BLaER1 (cell line): ENCODE results near the gene DLG2.

Experiments
- H3K27ac ChIP-seq: shearing (Covaris generic); formaldehyde crosslinking; 2 replicates; pipeline ENCODE4 v1.8.1; 2022
- H3K27me3 ChIP-seq: shearing (Covaris generic); formaldehyde crosslinking; 2 replicates; pipeline ENCODE4 v1.8.1; 2022
- H3K36me3 ChIP-seq: shearing (Covaris generic); formaldehyde crosslinking; 2 replicates; pipeline ENCODE4 v1.8.1; 2022
- H3K4me1 ChIP-seq: shearing (Covaris generic); formaldehyde crosslinking; 2 replicates; pipeline ENCODE4 v1.8.1; 2022
- H3K4me2 ChIP-seq: shearing (Covaris generic); formaldehyde crosslinking; 2 replicates; pipeline ENCODE4 v1.8.1; 2022
- H3K4me3 ChIP-seq: shearing (Covaris generic); formaldehyde crosslinking; 2 replicates; pipeline ENCODE4 v1.8.1; 2022
- H3K9ac ChIP-seq: shearing (Covaris generic); formaldehyde crosslinking; 2 replicates; pipeline ENCODE4 v1.8.1; 2022
- H3K9me3 ChIP-seq: shearing (Covaris generic); formaldehyde crosslinking; 2 replicates; pipeline ENCODE4 v1.8.1; 2022
- H4K20me1 ChIP-seq: shearing (Covaris generic); formaldehyde crosslinking; 2 replicates; pipeline ENCODE4 v1.8.1; 2022
- Cebpa-rat ChIP-seq: shearing (Covaris generic); IDR thresholded peaks from 2 replicates; pipeline ENCODE4 v1.8.1; 2022

Gene DLG2

GRCh38 chr11:84236436-84236835 is 1390.7 kb downstream of the DLG2 start:
- Histone ChIP-seq H3K9ac (no peak overlapping the region), H3K4me2 (no peak overlapping the region), H4K20me1 (no peaks in the 10 kb centered on the region), H3K27ac (no peak overlapping the region), H3K27me3 (no peaks in the 10 kb centered on the region), H3K36me3 (no peaks in the 10 kb centered on the region), H3K9me3 (no peaks in the 10 kb centered on the region), H3K4me3 (no peak overlapping the region), H3K4me1 (no peaks in the 10 kb centered on the region)
- TF ChIP-seq Cebpa-rat: no peak

DNA sequence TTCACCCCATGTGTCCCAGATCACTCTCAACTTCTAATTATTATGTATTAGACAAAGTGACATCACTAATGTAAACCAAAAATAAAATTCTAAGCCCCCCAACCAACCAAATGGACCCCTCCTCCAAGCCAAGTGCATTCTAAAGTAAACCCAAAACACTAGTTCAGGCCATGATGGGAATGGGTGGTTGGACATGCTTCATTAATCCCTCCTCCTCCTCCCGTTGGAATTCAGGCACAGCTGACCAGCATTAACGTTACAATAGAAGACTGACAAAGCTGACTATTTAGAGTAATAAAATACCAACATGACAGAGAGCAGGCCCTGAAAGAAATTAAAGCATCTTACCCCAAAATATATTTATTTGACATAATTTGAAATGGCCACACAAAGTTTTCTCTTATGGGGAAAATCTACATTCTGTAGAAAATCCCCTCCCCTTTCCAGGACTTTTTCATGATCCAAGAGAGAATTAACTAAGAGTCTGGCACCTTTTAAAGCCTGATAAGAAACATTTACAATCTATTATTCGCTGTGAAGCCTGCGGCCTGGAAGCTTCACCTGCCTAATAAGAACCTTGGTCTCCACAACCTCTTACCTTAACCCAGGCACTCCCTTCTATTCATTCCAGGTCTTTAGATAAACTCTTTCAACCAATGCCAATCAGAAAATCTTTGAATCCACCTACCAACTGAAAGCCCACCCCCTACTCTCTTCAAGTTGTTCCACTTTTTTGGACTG is 1392.5 kb downstream of the DLG2 start:
- Histone ChIP-seq H3K4me3 (no peak overlapping the region), H3K4me2 (no peak overlapping the region)

GRCh38 chr11:84234011-84234410 is 1393.1 kb downstream of the DLG2 start:
- Histone ChIP-seq H3K36me3 (no peaks in the 10 kb centered on the region), H3K4me3 (no peak overlapping the region), H3K9me3 (no peaks in the 10 kb centered on the region), H3K9ac (no peak overlapping the region), H3K27ac (no peak overlapping the region), H3K27me3 (no peaks in the 10 kb centered on the region), H3K4me1 (no peaks in the 10 kb centered on the region), H4K20me1 (no peaks in the 10 kb centered on the region), H3K4me2 (no peak overlapping the region)
- TF ChIP-seq Cebpa-rat: no peak

More for the DNA sequence above, 1392.5 kb downstream of the DLG2 start:
- Histone ChIP-seq H3K27ac (no peak overlapping the region), H4K20me1 (no peaks in the 10 kb centered on the region), H3K27me3 (no peaks in the 10 kb centered on the region), H3K9me3 (no peaks in the 10 kb centered on the region), H3K9ac (no peak overlapping the region), H3K36me3 (no peaks in the 10 kb centered on the region), H3K4me1 (no peaks in the 10 kb centered on the region)
- TF ChIP-seq Cebpa-rat: no peak

GRCh38 chr11:84232511-84232910 is 1394.6 kb downstream of the DLG2 start:
- no peak overlapping the region for H3K27ac ChIP-seq
- H4K20me1 ChIP-seq: no peaks in the 10 kb centered on the region
- TF ChIP-seq Cebpa-rat: no peak
- H3K9me3 ChIP-seq: no peaks in the 10 kb centered on the region
- no peak overlapping the region for H3K4me2 ChIP-seq
- H3K27me3 ChIP-seq: no peaks in the 10 kb centered on the region
- no peaks in the 10 kb centered on the region for H3K4me1 ChIP-seq
- no peak overlapping the region for H3K4me3 ChIP-seq
- no peaks in the 10 kb centered on the region for H3K36me3 ChIP-seq
- H3K9ac ChIP-seq: no peak overlapping the region

- Histone ChIP-seq H3K27me3 (no peaks in the 10 kb centered on the region), H3K4me1 (no peaks in the 10 kb centered on the region), H3K9ac (no peak overlapping the region), H3K4me2 (no peak overlapping the region), H3K27ac (no peak overlapping the region), H3K36me3 (no peaks in the 10 kb centered on the region), H3K4me3 (no peak overlapping the region), H3K9me3 (no peaks in the 10 kb centered on the region), H4K20me1 (no peaks in the 10 kb centered on the region)
- TF ChIP-seq Cebpa-rat: no peak
Observed at GRCh38 chr11:84230402-84230801, 1396.7 kb downstream of the DLG2 start.

DNA sequence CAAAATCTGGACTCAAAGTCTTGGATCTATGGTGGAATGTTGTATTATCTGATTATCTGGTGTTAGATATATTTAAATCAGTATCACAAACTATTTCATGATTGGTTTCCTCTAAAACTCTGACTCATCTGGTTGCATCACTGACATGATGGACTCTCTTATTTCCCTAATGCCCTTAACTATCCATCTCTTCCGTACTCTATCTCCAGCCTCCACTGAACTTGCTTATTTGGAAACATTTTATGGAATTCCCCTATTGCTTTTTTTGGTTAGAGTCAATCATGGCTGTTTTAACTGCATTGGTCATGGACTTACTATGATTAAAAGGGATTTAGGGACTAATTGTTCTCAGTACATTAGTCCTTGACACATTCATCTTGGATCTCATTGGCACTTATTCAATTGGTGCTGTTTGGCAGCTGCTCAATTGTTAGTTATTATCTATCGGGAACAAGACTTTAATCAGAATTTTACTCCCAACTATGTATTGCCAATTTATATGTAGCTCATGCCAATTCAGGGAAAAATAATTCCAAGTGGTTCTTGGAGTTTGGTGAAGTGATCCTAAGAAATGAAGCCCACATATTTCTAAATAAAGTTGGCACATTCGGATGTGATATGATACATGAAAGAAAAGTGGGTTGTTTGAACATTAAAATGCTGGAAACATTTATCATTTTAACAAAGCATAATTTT is 1399.0 kb downstream of the DLG2 start:
- Histone ChIP-seq H3K9me3 (no peaks in the 10 kb centered on the region), H3K36me3 (no peaks in the 10 kb centered on the region), H3K27me3 (no peaks in the 10 kb centered on the region), H3K27ac (no peak overlapping the region), H3K4me1 (no peaks in the 10 kb centered on the region), H3K4me2 (no peak overlapping the region), H3K4me3 (no peak overlapping the region), H3K9ac (no peak overlapping the region), H4K20me1 (no peaks in the 10 kb centered on the region)
- no peak for TF ChIP-seq Cebpa-rat

- Histone ChIP-seq H3K9me3 (no peaks in the 10 kb centered on the region), H3K4me3 (no peak overlapping the region)
- no peak for TF ChIP-seq Cebpa-rat
Observed at GRCh38 chr11:84224042-84224441, 1403.1 kb downstream of the DLG2 start.

DNA sequence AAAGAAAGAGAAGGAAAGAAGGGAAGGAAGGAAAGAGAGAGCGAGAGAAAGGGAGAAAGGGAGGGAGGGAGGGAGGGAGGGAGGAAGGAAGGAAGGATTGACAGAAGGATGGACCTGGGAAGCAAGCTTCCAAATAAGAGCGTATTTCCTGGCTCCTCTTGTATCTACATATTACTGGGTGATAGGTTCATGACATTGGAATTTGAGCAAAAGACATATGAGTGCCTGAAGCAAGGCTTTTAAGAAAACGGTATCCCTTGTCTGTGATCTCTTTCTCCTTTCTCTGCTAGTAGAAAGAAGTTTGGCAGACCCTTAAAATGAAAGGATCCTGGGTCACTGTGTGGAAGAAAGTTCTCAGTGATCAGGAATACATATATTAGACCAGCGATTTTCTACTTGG is 1408.8 kb downstream of the DLG2 start:
- TF ChIP-seq Cebpa-rat: no peak
- Histone ChIP-seq H3K27me3 (no peaks in the 10 kb centered on the region), H3K27ac (no peak overlapping the region), H3K4me3 (no peak overlapping the region), H3K9me3 (no peaks in the 10 kb centered on the region), H4K20me1 (no peaks in the 10 kb centered on the region), H3K4me1 (no peaks in the 10 kb centered on the region), H3K4me2 (no peak overlapping the region), H3K36me3 (no peaks in the 10 kb centered on the region), H3K9ac (no peak overlapping the region)

More at GRCh38 chr11:84224042-84224441, 1403.1 kb downstream of the DLG2 start:
- no peaks in the 10 kb centered on the region for H4K20me1 ChIP-seq
- no peaks in the 10 kb centered on the region for H3K36me3 ChIP-seq
- H3K9ac ChIP-seq: no peak overlapping the region
- H3K27ac ChIP-seq: no peak overlapping the region
- no peaks in the 10 kb centered on the region for H3K4me1 ChIP-seq
- H3K4me2 ChIP-seq: no peak overlapping the region
- H3K27me3 ChIP-seq: no peaks in the 10 kb centered on the region

GRCh38 chr11:84215672-84216071 is 1411.5 kb downstream of the DLG2 start:
- Histone ChIP-seq H3K27me3 (no peaks in the 10 kb centered on the region), H3K4me1 (no peaks in the 10 kb centered on the region), H3K4me2 (no peak overlapping the region), H3K9ac (no peak overlapping the region), H3K9me3 (no peaks in the 10 kb centered on the region), H3K4me3 (no peak overlapping the region), H4K20me1 (no peaks in the 10 kb centered on the region), H3K36me3 (no peaks in the 10 kb centered on the region), H3K27ac (no peak overlapping the region)
- TF ChIP-seq Cebpa-rat: no peak

DNA sequence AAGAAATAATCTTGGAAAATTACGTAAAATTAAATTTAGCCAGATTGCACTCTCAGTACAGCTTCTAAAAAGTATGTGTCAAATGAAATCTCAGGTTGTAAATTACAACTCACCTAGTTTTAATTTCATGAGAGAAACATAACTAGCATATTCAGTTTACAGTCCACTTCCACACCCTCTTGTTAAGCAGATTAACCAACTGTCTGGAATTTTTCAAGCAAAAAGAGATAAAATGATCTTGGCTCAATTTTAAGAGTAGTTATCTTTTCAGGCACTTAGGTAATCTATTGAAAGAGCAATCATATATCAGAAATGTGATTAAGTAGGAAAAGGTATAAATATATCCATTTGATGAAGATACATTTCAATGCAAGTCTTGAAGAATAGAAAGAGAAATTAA is 1412.6 kb downstream of the DLG2 start:
- H3K4me1 ChIP-seq: no peaks in the 10 kb centered on the region
- H3K9me3 ChIP-seq: no peaks in the 10 kb centered on the region

More for the DNA sequence above, 1412.6 kb downstream of the DLG2 start:
- no peak overlapping the region for H3K4me3 ChIP-seq
- no peak for TF ChIP-seq Cebpa-rat
- H3K36me3 ChIP-seq: no peaks in the 10 kb centered on the region
- no peak overlapping the region for H3K27ac ChIP-seq
- H4K20me1 ChIP-seq: no peaks in the 10 kb centered on the region
- no peaks in the 10 kb centered on the region for H3K27me3 ChIP-seq
- no peak overlapping the region for H3K4me2 ChIP-seq
- H3K9ac ChIP-seq: no peak overlapping the region
